ENCODE measurements around the gene AGPAT3.

- no peak for TF ChIP-seq CTCF (IDR thresholded peaks at IDR 0.05)
- TF ChIP-seq POLR2AphosphoS5 (IDR thresholded peaks at IDR 0.05), result no peak
- no peak for TF ChIP-seq POLR2A (IDR thresholded peaks at IDR 0.05)
- TF ChIP-seq EP300 (IDR thresholded peaks at IDR 0.05), result no peak
Observed at GRCh38 chr21:43916691-43917514, 51.9 kb downstream of the AGPAT3 start.
